Caco-2 (cell line): ENCODE measurements around the gene CCR5. TPM values are rescaled to one million over a fixed set of nuclear protein-coding genes. Genes with fewer than 3 reads are reported as not detected.

Experiments
- BruUV-seq: library from RNA; stranded (reverse); fragments of 400-500 nt; replicated peaks from 2 replicates; lab custom pipeline; 2021; lab: Mats Ljungman, UMichigan
- CTCF ChIA-PET: fragments of 300-600 bp; sonication (Branson Sonifier 250); formaldehyde crosslinking; loops from one replicate; lab custom pipeline; 2022; ENCODE audit warnings: antibody characterized with exemption; lab: Charles Lee
- POLR2A ChIA-PET: fragments of 300-600 bp; sonication (Branson Sonifier 250); formaldehyde crosslinking; loops from one replicate; lab custom pipeline; 2022; ENCODE audit warnings: antibody characterized with exemption; lab: Charles Lee
- DNase-seq, 2 experiments: peaks; one replicate each; pipeline versions ENCODE4 v3.0.0 to v3.0.0-alpha.2; 2020 to 2022
- H3K27me3 ChIP-seq: replicated peaks from 2 replicates; pipeline ENCODE4 v1.6.0; 2011; ENCODE audit warnings: low read length; ENCODE audit not compliant: control insufficient read depth, insufficient read depth
- H3K36me3 ChIP-seq: 2 replicates; pipeline ENCODE4 v1.5.1; 2011; ENCODE audit warnings: low read length; ENCODE audit not compliant: control insufficient read depth, insufficient read depth
- H3K4me1 ChIP-seq: fragments of 250-450 bp; sonication (Bioruptor Pico); 2 replicates; pipeline ENCODE4 v1.5.1; 2020; ENCODE audit warnings: mild to moderate bottlenecking
- H3K4me3 ChIP-seq: 2 replicates; pipeline ENCODE4 v1.5.1; 2011; ENCODE audit warnings: low read depth, mild to moderate bottlenecking, control low read depth, low read length
- H3K9me3 ChIP-seq: fragments of 250-450 bp; sonication (Bioruptor Pico); 2 replicates; pipeline ENCODE4 v1.5.1; 2020; ENCODE audit warnings: mild to moderate bottlenecking, moderate library complexity
- H3K27ac Mint-ChIP-seq: one replicate; pipeline ENCODE4 v1.8.0; 2022; ENCODE audit warnings: mixed read lengths; ENCODE audit not compliant: unreplicated experiment
- H3K27me3 Mint-ChIP-seq: one replicate; pipeline ENCODE4 v1.8.0; 2022; ENCODE audit warnings: mixed read lengths; ENCODE audit not compliant: insufficient read depth, unreplicated experiment
- H3K36me3 Mint-ChIP-seq: one replicate; pipeline ENCODE4 v1.8.0; 2022; ENCODE audit warnings: mild to moderate bottlenecking, mixed read lengths; ENCODE audit not compliant: insufficient read depth, unreplicated experiment
- H3K4me1 Mint-ChIP-seq: one replicate; pipeline ENCODE4 v1.8.0; 2022; ENCODE audit warnings: low read depth, mixed read lengths; ENCODE audit not compliant: unreplicated experiment
- H3K4me3 Mint-ChIP-seq: one replicate; pipeline ENCODE4 v1.8.0; 2022; ENCODE audit warnings: mild to moderate bottlenecking, moderate library complexity, mixed read lengths; ENCODE audit not compliant: unreplicated experiment
- H3K9me3 Mint-ChIP-seq: one replicate; pipeline ENCODE4 v1.8.0; 2022; ENCODE audit warnings: mixed read lengths; ENCODE audit not compliant: unreplicated experiment
- CTCF ChIP-seq, 2 experiments: fragments of 200-600 bp in 1 of 2; IDR thresholded peaks; 1 replicate in 1 of 2; 2 replicates in 1 of 2; pipeline versions ENCODE4 v1.5.1 to v1.8.0; 2011 to 2022; ENCODE audit warnings: antibody characterized with exemption in 1 of 2, control low read depth in 1 of 2, inconsistent platforms in 1 of 2, low read depth in 1 of 2, low read length in 1 of 2, mild to moderate bottlenecking in 1 of 2, moderate library complexity in 1 of 2; ENCODE audit not compliant: insufficient read depth in 1 of 2, severe bottlenecking in 1 of 2, unreplicated experiment in 1 of 2
- intact Hi-C: fragments of 100-400 bp; cut with micrococcal nuclease; formaldehyde crosslinking; loops from one replicate; pipeline ENCODE4 v1.10.0; 2022; ENCODE audit not compliant: unreplicated experiment
- total RNA-seq: library from RNA; stranded (reverse); gene quantifications from 2 replicates; pipeline ENCODE4 v1.2.3, GENCODE V29; 2022

CCR5 gene
- total RNA-seq, 1 experiment from 2014 or later: not detected

- H3K9me3 Mint-ChIP-seq: peaks cover 48% of the 10 kb centered on the region
- BruUV-seq: no TSS peak
- TF ChIP-seq CTCF (IDR thresholded peaks at IDR 0.05; ENCODE audit: insufficient read depth in 1 of 2, low read depth in 1 of 2, low read length in 1 of 2, severe bottlenecking in 1 of 2, unreplicated experiment in 1 of 2): no peak
- no peaks in the 10 kb centered on the region for H3K4me1 Mint-ChIP-seq
- H3K36me3 Mint-ChIP-seq: no peaks in the 10 kb centered on the region
- ChIA-PET CTCF (no interaction called here), POLR2A (no interaction called here)
- no peak overlapping the region for H3K4me3 Mint-ChIP-seq
- H3K36me3 ChIP-seq: no peaks in the 10 kb centered on the region
- no peaks in the 10 kb centered on the region for H3K27me3 Mint-ChIP-seq
- H3K9me3 ChIP-seq: peaks cover 11% of the 10 kb centered on the region
- intact Hi-C loops: no loop called here
- no peaks in the 10 kb centered on the region for H3K27me3 ChIP-seq
- no peak overlapping the region for H3K4me3 ChIP-seq
- no peak overlapping the region for H3K27ac Mint-ChIP-seq
- peaks cover 12% of the 10 kb centered on the region; the same call in 1 of the 2 replicates for H3K4me1 ChIP-seq
- no peak for DNase-seq
Observed at GRCh38 chr3:46344476-46344875, 26.3 kb upstream of the CCR5 start.

- peaks cover 29% of the 10 kb centered on the region for H3K9me3 Mint-ChIP-seq
- POLR2A ChIA-PET: interaction anchor here (0.6 kb wide), 1 partner anchor 114 kb away, joined by 4 read pairs; no protein-coding TSS in a partner anchor
- no peak for DNase-seq
- no peaks in the 10 kb centered on the region for H3K27me3 Mint-ChIP-seq
- H3K4me1 ChIP-seq: peaks cover 12% of the 10 kb centered on the region; the same call in 1 of the 2 replicates
- BruUV-seq: no TSS peak
- H3K36me3 ChIP-seq: no peaks in the 10 kb centered on the region
- peaks cover 1% of the 10 kb centered on the region for H3K27me3 ChIP-seq
- no peak overlapping the region for H3K4me3 ChIP-seq
- H3K9me3 ChIP-seq: peaks cover 5% of the 10 kb centered on the region; the same call in 1 of the 2 replicates
- no peak for TF ChIP-seq CTCF (IDR thresholded peaks at IDR 0.05; ENCODE audit: insufficient read depth in 1 of 2, low read depth in 1 of 2, low read length in 1 of 2, severe bottlenecking in 1 of 2, unreplicated experiment in 1 of 2)
- no peak overlapping the region for H3K27ac Mint-ChIP-seq
- CTCF ChIA-PET: no interaction called here
- no peaks in the 10 kb centered on the region for H3K36me3 Mint-ChIP-seq
- intact Hi-C loops: no loop called here
- H3K4me1 Mint-ChIP-seq: no peaks in the 10 kb centered on the region
- no peak overlapping the region for H3K4me3 Mint-ChIP-seq
Observed at GRCh38 chr3:46348823-46349482, 21.8 kb upstream of the CCR5 start.

GRCh38 chr3:46349484-46350261, 21.1 kb upstream of the CCR5 start:
- no TSS peak for BruUV-seq
- Mint-ChIP-seq H3K9me3 (peaks cover 23% of the 10 kb centered on the region), H3K4me3 (no peak overlapping the region), H3K4me1 (no peaks in the 10 kb centered on the region), H3K27ac (no peak overlapping the region), H3K36me3 (no peaks in the 10 kb centered on the region), H3K27me3 (no peaks in the 10 kb centered on the region)
- H3K4me1 ChIP-seq: peaks cover 12% of the 10 kb centered on the region; the same call in 1 of the 2 replicates
- peaks cover 1% of the 10 kb centered on the region for H3K27me3 ChIP-seq
- no peak overlapping the region for H3K4me3 ChIP-seq
- intact Hi-C loops: no loop called here
- ChIA-PET POLR2A (no interaction called here), CTCF (no interaction called here)
- H3K9me3 ChIP-seq: peaks cover 5% of the 10 kb centered on the region; the same call in 1 of the 2 replicates
- TF ChIP-seq CTCF (IDR thresholded peaks at IDR 0.05; ENCODE audit: insufficient read depth in 1 of 2, low read depth in 1 of 2, low read length in 1 of 2, severe bottlenecking in 1 of 2, unreplicated experiment in 1 of 2): no peak
- DNase-seq: no peak
- H3K36me3 ChIP-seq: no peaks in the 10 kb centered on the region
